ENCODE measurements around the gene SYT5.

- TF ChIP-seq ZBTB20 (CRISPR knock-in tag; IDR thresholded peaks at IDR 0.05; ENCODE audit: borderline replicate concordance, low read depth) = no peak
- TF ChIP-seq PRDM15 (CRISPR knock-in tag; IDR thresholded peaks at IDR 0.05) = no peak
- TF ChIP-seq GABPA (IDR thresholded peaks at IDR 0.05; ENCODE audit: low read depth, low read length) = no peak
- no peak for TF ChIP-seq GABPA (CRISPR knock-in tag; IDR thresholded peaks at IDR 0.05; ENCODE audit: low read depth)
- no peak for TF ChIP-seq CENPT (CRISPR knock-in tag; IDR thresholded peaks at IDR 0.05; ENCODE audit: low read depth)
- no peak for TF ChIP-seq REST (IDR thresholded peaks at IDR 0.05; ENCODE audit: borderline replicate concordance in 1 of 2, low read depth in 1 of 2, low read length in 2 of 2)
- TF ChIP-seq IRF1 (CRISPR knock-in tag; IDR thresholded peaks at IDR 0.05; ENCODE audit: low read depth) = no peak
- no peak for TF ChIP-seq EZH2 (conservative IDR thresholded peaks at IDR 0.05; ENCODE audit: low read depth, low read length)
- TF ChIP-seq ARNT (IDR thresholded peaks at IDR 0.05) = no peak
- no peak for TF ChIP-seq MYC (CRISPR knock-in tag; IDR thresholded peaks at IDR 0.05; ENCODE audit: borderline replicate concordance)
- TF ChIP-seq SP5 (CRISPR knock-in tag; IDR thresholded peaks at IDR 0.05; ENCODE audit: borderline replicate concordance, low read depth) = no peak
- no peak for TF ChIP-seq CEBPB (IDR thresholded peaks at IDR 0.05; ENCODE audit: borderline replicate concordance, low read depth, low read length)
- no peak for TF ChIP-seq USF2 (IDR thresholded peaks at IDR 0.05; ENCODE audit: low read depth, low read length)
- no peak for TF ChIP-seq USF2 (CRISPR knock-in tag; IDR thresholded peaks at IDR 0.05; ENCODE audit: borderline replicate concordance)
These were observed 8.6 kb downstream of the SYT5 start for GRCh38 chr19:55171440-55171839.
